Breast epithelium (tissue), 3 donors: ENCODE measurements around the gene BCAS3.

Experiments
- CTCF ChIP-seq, 3 donors: fragments of 450-650 bp; IDR thresholded peaks; one replicate each; pipeline ENCODE4 v1.5.1; 2016 to 2017; ENCODE audit warnings: antibody characterized with exemption in 3 of 3, mild to moderate bottlenecking in 3 of 3, moderate library complexity in 3 of 3
- POLR2AphosphoS5 ChIP-seq, 3 donors: sonication (generic); formaldehyde crosslinking; IDR thresholded peaks; one replicate each; pipeline ENCODE4 v1.6.1; 2017; ENCODE audit warnings: antibody characterized with exemption in 3 of 3

GRCh38 chr17:61404913-61405685 lies 727.4 kb downstream of the BCAS3 start:
- no peak for TF ChIP-seq CTCF (IDR thresholded peaks at IDR 0.05)
- TF ChIP-seq POLR2AphosphoS5 (IDR thresholded peaks at IDR 0.05): no peak
